ENCODE data around the gene TBPL1. TPM values are rescaled to one million over a fixed set of nuclear protein-coding genes. Genes with fewer than 3 reads are reported as not detected.
"Not testable (repeated sequence)": the region's sequence is repeated elsewhere in the genome, so short reads cannot be mapped to it uniquely, and the experiment has no call there.

The TBPL1 gene
- polyA plus RNA-seq (ENCODE audit: insufficient read length in 3 of 3): 10 to 100 TPM; 49.8 to 53.4 (median 53.0) TPM

GRCh38 chr6:133952815-133953633, at the start of gene TBPL1:
Gene TBPL1, plus strand, starts transcription at chr6:133953224. Its CDS starts 26,902 bp downstream, at chr6:133980126.
- DNase-seq (ENCODE audit: low read depth in 3 of 3, low spot score in 2 of 3): peak; percentile 89 to 93 (median 92)

GRCh38 chr6:133903855-133904254, 49.2 kb upstream of the TBPL1 start:
- DNase-seq (ENCODE audit: low read depth in 3 of 3, low spot score in 2 of 3): no peak

GRCh38 chr6:133906050-133906449, 47.0 kb upstream of the TBPL1 start:
- DNase-seq (ENCODE audit: low read depth in 3 of 3, low spot score in 2 of 3): no peak

DNA sequence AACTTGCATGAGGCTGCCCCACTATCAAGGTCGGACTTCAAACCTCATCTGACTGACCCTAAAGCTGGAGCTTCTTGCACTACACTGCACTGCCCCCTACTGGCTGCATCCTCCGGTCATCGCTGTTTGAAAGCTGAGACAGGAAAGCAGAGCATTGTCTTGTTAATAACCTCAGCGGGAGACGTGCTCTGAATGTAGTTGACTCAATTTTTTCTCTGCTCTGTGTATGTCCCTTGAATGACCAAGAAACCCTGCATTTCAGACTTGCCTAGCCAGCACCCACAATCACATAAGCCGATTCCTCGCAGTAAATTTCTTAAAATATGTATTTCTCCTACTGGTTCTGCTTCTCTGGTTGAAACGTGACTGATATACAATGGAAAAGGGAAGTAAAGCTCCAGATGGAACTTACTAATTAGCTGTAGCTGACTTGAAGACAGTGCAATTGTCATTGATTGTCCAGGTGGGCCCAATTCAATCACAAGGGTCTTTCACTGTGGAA, 36.3 kb upstream of the TBPL1 start:
- DNase-seq (ENCODE audit: low read depth in 3 of 3, low spot score in 2 of 3): peak in 2 of 3 donors; percentile 77 to 86

DNA sequence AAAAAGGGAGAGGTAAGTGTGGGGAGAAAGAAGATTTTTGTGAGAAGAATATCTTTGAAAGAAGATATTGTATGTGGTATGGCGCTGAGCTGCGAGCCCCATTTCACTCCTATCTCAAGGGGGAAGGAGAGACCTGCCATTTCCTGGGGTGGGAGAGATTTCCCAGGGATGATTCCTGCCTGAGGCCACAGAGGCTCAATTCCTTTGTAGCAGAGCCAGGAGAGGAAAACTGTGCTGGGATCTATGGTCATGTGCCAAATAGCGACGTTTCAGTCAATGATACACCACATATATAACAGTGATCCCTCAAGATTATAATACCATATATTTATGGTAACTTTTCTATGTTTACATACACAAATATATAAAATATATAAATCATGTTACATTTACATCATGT, 35.2 kb upstream of the TBPL1 start:
- no peak for DNase-seq (ENCODE audit: low read depth in 3 of 3, low spot score in 2 of 3)

GRCh38 chr6:133918208-133918930, 34.7 kb upstream of the TBPL1 start:
- no peak for DNase-seq (ENCODE audit: low read depth in 3 of 3, low spot score in 2 of 3)

GRCh38 chr6:133919362-133919761, 33.7 kb upstream of the TBPL1 start:
- DNase-seq (ENCODE audit: low read depth in 3 of 3, low spot score in 2 of 3): no peak

- DNase-seq (ENCODE audit: low read depth in 3 of 3, low spot score in 2 of 3): peak in 2 of 3 donors; percentile 67 to 75
Measured at GRCh38 chr6:133921249-133921859, 31.7 kb upstream of the TBPL1 start.

DNA sequence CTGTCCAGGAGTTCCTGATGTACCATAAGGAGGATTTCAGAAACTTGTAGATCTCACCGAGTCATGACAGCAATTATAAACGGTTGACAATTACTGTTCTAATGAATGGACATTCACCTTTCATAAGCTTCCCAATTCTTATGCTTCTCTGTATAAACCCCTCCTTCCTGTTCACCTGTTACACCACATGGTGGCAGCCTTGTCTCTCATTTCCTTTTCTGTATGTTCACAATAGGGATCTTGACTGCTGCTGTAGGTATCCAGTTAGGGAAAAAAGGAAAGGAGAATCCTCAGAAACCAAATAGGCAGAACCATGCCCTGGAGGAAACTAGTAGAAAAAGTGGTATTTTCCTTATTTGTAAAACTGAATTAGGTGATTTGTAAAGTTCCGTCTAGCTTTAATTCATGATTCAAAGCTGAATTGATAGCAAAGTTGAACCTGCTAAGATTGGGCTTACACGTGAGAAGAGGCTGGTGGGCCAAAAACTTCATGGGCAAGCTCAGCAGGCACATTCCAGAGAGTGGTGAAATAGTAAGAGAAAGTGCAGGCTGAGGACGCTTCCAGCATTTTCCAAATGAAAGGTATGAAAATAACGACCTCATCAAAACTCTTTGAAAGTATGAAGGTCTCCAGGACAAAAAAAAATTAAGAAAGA, 29.0 kb upstream of the TBPL1 start:
- DNase-seq (ENCODE audit: low read depth in 3 of 3, low spot score in 2 of 3): peak in 2 of 3 donors; percentile 53 to 69

DNA sequence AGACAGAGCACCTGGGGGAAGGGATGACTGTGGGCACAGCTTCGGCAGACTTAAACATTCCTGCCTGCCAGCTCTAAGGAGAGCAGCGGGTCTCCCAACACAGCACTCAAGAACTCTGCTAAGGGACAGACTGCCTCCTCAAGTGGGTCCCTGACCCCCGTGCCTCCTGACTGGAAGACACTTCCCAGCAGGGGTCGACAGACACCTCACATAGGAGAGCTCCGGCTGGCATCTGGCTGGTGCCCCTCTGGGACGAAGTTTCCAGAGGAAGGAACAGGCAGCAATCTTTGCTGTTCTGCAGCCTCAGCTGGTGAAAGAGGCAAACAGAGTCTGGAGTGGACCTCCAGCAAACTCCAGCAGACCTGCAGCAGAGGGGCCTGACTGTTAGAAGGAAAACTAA, 21.8 kb upstream of the TBPL1 start:
- not testable (repeated sequence) for DNase-seq (ENCODE audit: low read depth in 3 of 3, low spot score in 2 of 3)

DNA sequence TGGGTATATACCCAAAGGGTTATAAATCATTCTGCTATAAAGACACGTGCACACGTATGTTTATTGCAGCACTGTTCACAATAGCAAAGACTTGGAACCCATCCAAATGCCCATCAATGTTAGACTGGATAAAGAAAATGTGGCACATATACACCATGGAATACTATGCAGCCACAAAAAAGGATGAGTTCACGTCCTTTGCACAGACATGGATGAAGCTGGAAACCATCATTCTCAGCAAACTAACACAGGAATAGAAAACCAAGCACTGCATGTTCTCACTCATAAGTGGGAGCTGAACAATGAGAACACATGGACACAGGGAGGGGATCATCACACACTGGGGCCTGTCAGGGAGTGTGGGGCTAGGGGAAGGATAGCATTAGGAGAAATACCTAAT, 16.7 kb upstream of the TBPL1 start:
- DNase-seq (ENCODE audit: low read depth in 3 of 3, low spot score in 2 of 3): not testable (repeated sequence)

- DNase-seq (ENCODE audit: low read depth in 3 of 3, low spot score in 2 of 3): no peak
Measured at GRCh38 chr6:133937909-133938308, 15.1 kb upstream of the TBPL1 start.

GRCh38 chr6:133938533-133938932, 14.5 kb upstream of the TBPL1 start:
- no peak for DNase-seq (ENCODE audit: low read depth in 3 of 3, low spot score in 2 of 3)

- DNase-seq (ENCODE audit: low read depth in 3 of 3, low spot score in 2 of 3): no peak
Measured at GRCh38 chr6:133939778-133940667, 13.0 kb upstream of the TBPL1 start.

DNA sequence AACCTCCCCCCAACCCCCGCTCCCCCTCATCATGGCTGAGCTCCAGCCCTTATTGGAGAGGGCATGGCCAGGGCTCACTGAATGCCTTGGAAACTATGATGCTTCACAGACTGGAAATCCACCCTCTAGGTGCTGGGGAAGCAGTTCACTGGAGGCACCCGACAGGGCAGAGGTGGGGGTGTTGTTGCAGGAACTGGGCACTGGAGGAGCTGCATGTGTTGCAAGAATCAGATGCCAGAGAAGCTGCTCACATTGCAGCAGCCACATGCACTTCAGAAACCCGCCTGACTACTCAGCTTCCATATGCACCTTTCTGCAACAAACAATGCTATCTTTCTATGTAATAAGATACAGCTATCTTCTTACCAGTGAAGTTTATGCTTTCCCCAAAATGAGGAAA, 7.9 kb upstream of the TBPL1 start:
- DNase-seq (ENCODE audit: low read depth in 3 of 3, low spot score in 2 of 3): no peak

DNA sequence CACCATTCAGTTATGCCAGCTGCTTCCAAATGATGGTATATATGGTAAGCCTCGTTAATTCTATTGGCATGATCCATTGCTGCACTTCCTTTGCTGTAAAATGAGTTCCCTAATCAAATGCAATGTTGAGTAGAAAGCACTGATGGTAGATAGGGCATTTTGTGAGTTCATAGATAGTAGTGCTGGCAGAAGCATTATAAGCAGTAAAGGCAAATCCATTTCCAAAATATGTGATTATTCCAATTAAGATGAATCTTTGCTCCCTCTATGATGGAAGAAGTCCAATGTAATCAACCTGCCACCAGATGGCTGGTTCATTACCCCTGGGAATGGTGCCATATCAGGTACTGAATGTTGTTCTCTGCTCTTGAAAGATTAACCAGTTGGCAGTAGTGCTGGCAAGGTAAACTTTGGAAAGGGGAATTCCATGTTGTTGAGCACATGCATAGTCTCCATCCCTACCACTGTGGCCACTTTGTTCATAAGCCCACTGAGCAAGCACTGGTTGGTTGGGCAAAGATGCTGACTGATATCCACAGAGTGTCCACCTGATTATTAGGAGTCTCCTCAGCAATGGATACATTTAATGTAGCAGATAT, 5.6 kb upstream of the TBPL1 start:
- no peak for DNase-seq (ENCODE audit: low read depth in 3 of 3, low spot score in 2 of 3)

- DNase-seq (ENCODE audit: low read depth in 3 of 3, low spot score in 2 of 3): no peak
Measured at GRCh38 chr6:133948472-133948871, 4.6 kb upstream of the TBPL1 start.

DNA sequence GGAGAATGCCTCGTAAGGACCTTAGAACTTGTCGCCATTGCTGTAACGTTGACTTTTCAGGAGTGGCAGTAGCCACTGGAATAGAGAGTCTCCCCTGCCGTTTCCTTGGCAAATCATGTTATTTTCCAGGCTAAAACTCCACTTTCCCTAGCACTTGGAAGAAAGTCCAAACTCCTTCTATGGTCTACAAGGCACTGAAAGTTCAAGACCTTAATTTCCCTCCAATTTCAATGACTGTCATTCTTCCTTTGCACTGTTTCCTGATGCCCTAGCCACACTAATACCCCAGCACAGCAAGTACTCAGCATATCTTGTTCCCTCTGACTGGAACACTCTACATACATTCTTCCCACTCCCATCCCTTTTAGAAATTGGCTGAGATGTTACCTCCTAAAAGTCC, 1.8 kb upstream of the TBPL1 start:
- DNase-seq (ENCODE audit: low read depth in 3 of 3, low spot score in 2 of 3): no peak
